ENCODE measurements around the gene MED16.

- TF ChIP-seq POLR2AphosphoS5 (IDR thresholded peaks at IDR 0.05): no peak
- no peak for TF ChIP-seq POLR2A (IDR thresholded peaks at IDR 0.05)
- TF ChIP-seq CTCF (IDR thresholded peaks at IDR 0.05 in 8 of 11, conservative IDR thresholded peaks at IDR 0.05 in 3 of 11): no peak
These were observed 2.2 kb downstream of the MED16 start for GRCh38 chr19:890831-891230.
